ENCODE data around the gene IGSF3. TPM values are rescaled to one million over a fixed set of nuclear protein-coding genes. Genes with fewer than 3 reads are reported as not detected.

Gene IGSF3
- total RNA-seq, 4 donors from 2014 or later, result 1.2 to 3.9 (median 3.2) TPM

DNA sequence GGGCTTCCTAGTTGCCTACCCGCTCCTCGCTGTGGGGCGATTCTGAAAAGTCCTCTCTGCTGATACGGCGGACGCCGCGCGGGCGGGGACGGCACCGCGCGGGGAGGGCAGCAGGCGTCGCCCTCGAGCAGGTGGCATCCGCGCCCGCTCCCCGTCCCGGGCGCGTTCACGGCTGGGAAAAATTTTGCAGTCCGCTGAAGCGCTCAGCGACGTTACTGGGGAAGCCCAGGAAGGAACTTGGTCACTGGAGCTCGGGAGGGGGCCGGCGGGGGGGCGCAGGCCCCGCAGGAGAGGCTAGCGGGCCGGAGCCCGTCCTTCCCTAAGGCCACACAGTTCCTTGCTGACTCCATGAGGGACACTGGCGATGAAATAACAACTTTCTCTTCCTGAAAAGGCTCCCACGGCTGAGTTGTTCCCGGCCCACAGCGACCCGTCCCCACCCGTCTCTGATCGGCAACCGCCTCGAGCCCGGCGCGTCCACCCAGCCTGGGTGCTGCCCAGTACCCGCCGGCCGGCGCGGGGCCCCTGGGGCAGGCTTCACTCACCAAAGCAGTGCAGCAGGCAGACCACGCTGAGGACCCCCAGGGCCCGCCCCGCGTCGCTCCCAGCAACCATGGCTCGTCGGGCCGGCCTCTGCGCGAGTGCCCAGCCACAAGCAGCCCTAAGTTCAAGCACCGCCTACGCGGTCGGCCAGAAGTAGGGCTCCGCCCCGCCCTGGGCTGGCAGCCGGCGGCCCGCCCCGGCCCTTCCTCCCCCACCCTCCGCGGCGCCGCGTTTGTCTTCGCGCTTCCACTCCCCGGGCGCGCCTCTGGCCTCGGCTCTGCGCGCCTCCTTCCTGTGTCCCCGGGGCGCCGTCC is 96.9 kb downstream of the IGSF3 start, which contains the start of gene CD58:
Gene CD58, minus strand, starts transcription at position 669 of the 857 bp plus-strand sequence. Its CDS starts 54 bp downstream, at position 615.
- no peaks in the 10 kb centered on the region for H3K9me3 ChIP-seq
- 1% methylated on average over 44 to 77 of the region's 90 CpGs for WGBS, 2 donors

DNA sequence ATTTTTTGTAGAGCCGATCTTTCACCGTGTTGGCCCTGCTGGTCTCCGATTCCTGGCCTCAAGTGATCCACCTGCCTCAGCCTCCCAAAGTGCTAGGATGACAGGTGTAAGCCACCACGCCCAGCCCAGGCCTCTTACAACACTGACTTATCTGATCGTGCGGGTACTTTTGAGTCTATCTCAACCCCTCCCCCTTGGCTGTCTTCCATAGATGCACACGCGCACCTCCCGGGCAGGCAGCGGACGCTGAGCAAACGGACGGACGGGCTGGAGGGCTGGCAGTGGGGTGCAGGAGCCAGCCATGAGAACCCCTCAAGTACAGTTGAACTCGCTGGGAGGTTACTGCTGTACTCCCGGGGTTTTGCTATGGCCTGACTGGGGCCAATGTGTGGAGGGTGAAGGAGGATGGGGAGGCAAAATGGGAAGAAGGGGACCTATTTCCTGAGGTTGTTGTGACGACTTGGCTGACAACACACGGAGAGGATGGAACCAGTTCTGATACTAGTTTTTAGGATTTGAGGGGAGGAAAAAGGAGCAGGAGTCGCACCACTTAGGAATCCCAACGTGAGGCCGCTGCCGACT is 97.7 kb downstream of the IGSF3 start:
- 35 to 44% methylated on average over 22 of the region's 22 CpGs for WGBS, 2 donors
- Histone ChIP-seq H3K9me3 (no peaks in the 10 kb centered on the region), H3K4me1 (peaks cover 0 to 24% (median 3%) of the 10 kb centered on the region in 4 donors), H3K36me3 (no peaks in the 10 kb centered on the region), H3K27ac (peak overlapping the region; percentile 91 to 98 (median 94)), H3K27me3 (no peaks in the 10 kb centered on the region), H3K4me3 (peak overlapping the region; percentile 54 to 96 (median 86))
- peak in 1 of 2 donors; percentile 19 for DNase-seq (ENCODE audit: low spot score in 2 of 2)
- TF ChIP-seq, protein P1, sequence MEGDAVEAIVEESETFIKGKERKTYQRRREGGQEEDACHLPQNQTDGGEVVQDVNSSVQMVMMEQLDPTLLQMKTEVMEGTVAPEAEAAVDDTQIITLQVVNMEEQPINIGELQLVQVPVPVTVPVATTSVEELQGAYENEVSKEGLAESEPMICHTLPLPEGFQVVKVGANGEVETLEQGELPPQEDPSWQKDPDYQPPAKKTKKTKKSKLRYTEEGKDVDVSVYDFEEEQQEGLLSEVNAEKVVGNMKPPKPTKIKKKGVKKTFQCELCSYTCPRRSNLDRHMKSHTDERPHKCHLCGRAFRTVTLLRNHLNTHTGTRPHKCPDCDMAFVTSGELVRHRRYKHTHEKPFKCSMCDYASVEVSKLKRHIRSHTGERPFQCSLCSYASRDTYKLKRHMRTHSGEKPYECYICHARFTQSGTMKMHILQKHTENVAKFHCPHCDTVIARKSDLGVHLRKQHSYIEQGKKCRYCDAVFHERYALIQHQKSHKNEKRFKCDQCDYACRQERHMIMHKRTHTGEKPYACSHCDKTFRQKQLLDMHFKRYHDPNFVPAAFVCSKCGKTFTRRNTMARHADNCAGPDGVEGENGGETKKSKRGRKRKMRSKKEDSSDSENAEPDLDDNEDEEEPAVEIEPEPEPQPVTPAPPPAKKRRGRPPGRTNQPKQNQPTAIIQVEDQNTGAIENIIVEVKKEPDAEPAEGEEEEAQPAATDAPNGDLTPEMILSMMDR (IDR thresholded peaks at IDR 0.05), result no peak
- TF ChIP-seq POLR2A (IDR thresholded peaks at IDR 0.05), result no peak
- no peak for TF ChIP-seq EP300 (IDR thresholded peaks at IDR 0.05)

More for the DNA sequence above, 96.9 kb downstream of the IGSF3 start, which contains the start of gene CD58:
- no peaks in the 10 kb centered on the region for H3K27me3 ChIP-seq
- peak; percentile 8 to 82 for TF ChIP-seq EP300 (IDR thresholded peaks at IDR 0.05)
- TF ChIP-seq, protein P1 (IDR thresholded peaks at IDR 0.05), result peak; percentile 74 to 91 (median 82)
- TF ChIP-seq POLR2A (IDR thresholded peaks at IDR 0.05), result peak in 1 of 2 donors; percentile 72
- peak; percentile 77 to 81 for DNase-seq (ENCODE audit: low spot score in 2 of 2)
- peak within 1 kb of the TSS; percentile 54 to 96 (median 86) for H3K4me3 ChIP-seq
- peak within 1 kb of the TSS; percentile 91 to 98 (median 94) for H3K27ac ChIP-seq
- peaks cover 0 to 27% (median 3%) of the 10 kb centered on the region in 4 donors for H3K4me1 ChIP-seq
- H3K36me3 ChIP-seq, result no peaks in the 10 kb centered on the region

DNA sequence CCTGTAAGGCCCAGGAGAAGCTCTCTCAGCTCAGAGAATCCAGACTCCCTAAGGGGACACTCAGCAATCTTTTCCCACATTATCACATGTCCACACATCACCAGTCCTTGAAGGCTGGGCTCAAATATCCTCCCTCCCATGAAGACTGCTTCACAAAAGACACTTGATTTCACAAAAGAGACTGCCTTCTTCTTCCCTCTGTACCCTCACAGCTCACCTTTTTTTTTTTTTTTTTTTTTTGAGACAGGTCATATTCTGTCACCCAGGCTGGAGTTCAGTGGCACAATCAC is 98.2 kb downstream of the IGSF3 start:
- Histone ChIP-seq H3K4me3 (peak overlapping the region in 1 of 4 donors; percentile 90), H3K27me3 (no peaks in the 10 kb centered on the region), H3K9me3 (peaks cover 0 to 4% (median 0%) of the 10 kb centered on the region in 4 donors), H3K4me1 (peaks cover 0 to 20% (median 3%) of the 10 kb centered on the region in 4 donors), H3K27ac (no peak overlapping the region), H3K36me3 (peaks cover 0 to under 1% (median 0%) of the 10 kb centered on the region in 3 donors)
- no peak for DNase-seq (ENCODE audit: low spot score in 2 of 2)
- TF ChIP-seq EP300 (IDR thresholded peaks at IDR 0.05), result no peak
- TF ChIP-seq, protein P1 (IDR thresholded peaks at IDR 0.05), result no peak
- no peak for TF ChIP-seq POLR2A (IDR thresholded peaks at IDR 0.05)

DNA sequence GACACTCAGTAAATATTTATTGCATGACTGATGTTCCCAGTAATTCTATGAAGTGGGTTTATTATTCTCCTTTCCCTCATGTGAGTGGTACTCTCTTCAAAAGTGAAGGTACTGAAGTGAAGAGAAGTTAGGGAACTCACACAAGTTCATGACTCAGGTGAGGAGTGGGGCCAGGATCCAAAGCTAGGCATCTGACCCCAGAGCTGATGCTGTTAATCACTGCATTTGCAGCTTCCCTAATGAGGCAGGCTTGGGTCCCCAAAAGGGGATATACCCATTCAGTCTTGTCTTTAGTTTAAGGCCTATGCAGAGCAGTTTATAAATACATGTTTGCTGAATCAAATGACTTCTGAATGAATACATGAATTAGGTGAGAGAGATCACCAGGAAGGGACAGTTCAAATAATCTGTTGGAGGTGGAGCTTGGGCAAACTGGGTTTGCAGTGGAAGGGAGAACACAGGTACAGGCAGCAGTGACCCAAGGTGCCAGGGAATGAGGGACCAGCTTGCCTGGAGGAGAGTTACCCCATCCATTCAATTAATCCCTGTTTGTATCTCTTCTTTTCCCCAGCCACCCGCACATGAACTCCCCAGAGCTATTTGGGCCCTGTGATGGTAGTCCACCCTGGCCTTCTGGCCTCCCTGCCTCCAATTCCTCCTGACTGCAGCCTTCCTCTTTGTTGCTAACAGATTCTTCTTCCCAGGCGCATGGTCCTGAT is 98.7 kb downstream of the IGSF3 start:
- TF ChIP-seq EP300 (IDR thresholded peaks at IDR 0.05), result no peak
- no peak for TF ChIP-seq POLR2A (IDR thresholded peaks at IDR 0.05)
- TF ChIP-seq, protein P1 (IDR thresholded peaks at IDR 0.05), result no peak
- no peak for DNase-seq (ENCODE audit: low spot score in 2 of 2)
- no peak overlapping the region for H3K27ac ChIP-seq
- 90 to 94% methylated on average over 2 of the region's 2 CpGs for WGBS, 2 donors
- peaks cover 0 to 9% (median 0%) of the 10 kb centered on the region in 4 donors for H3K9me3 ChIP-seq
- peaks cover 0 to 18% (median 3%) of the 10 kb centered on the region in 4 donors for H3K4me1 ChIP-seq
- peaks cover 0 to 6% (median 0%) of the 10 kb centered on the region in 3 donors for H3K36me3 ChIP-seq
- no peak overlapping the region for H3K4me3 ChIP-seq
- no peaks in the 10 kb centered on the region for H3K27me3 ChIP-seq
